Mammary epithelial cell (primary cell): Measurements from ENCODE around the gene NAGPA.

ENCODE experiments used
- CTCF ChIP-seq, 2 donors: IDR thresholded peaks in 1 of 2; conservative IDR thresholded peaks in 1 of 2; 2 replicates each; pipeline ENCODE4 v1.5.1; 2011 to 2012; ENCODE audit warnings: inconsistent platforms in 2 of 2, low read length in 2 of 2, mild to moderate bottlenecking in 2 of 2, control low read depth in 1 of 2, low read depth in 1 of 2; ENCODE audit not compliant: insufficient read depth in 1 of 2; ENCODE audit errors: extremely low read depth in 1 of 2
- EZH2 ChIP-seq: IDR thresholded peaks from 2 replicates; pipeline ENCODE4 v1.6.1; 2012; ENCODE audit warnings: low read length, inconsistent platforms, borderline replicate concordance

- no peak for TF ChIP-seq CTCF (conservative IDR thresholded peaks at IDR 0.05 in 1 of 2, IDR thresholded peaks at IDR 0.05 in 1 of 2; ENCODE audit: extremely low read depth in 1 of 2, insufficient read depth in 1 of 2, low read depth in 1 of 2, low read length in 2 of 2)
- TF ChIP-seq EZH2 = no peak
Measured at GRCh38 chr16:4976611-4977145, 57.1 kb downstream of the NAGPA start.
